ENCODE results near the gene PTPN7. TPM values are rescaled to one million over a fixed set of nuclear protein-coding genes. Genes with fewer than 3 reads are reported as not detected.

The PTPN7 gene
- total RNA-seq, 1 donor from 2014 or later: 0.75 TPM

DNA sequence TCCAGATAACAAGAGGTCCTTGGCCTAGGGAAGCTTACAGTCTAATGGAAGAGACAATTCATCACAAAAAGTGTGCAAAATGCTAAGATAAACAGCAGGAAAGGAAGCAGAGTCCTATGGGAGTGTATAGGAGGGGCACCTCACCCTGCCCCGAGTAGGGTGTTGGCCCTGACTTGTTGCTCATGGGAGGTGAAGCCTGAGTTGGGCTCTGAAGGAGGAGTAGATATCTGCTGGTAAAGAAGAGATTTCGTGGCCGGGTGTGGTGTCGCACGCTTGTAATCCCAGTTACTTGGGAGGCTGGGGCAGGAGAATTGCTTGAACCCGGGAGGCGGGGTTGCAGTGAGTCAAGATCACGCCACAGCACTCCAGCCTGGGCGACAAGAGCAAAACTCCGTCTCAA, 56.3 kb downstream of the PTPN7 start:
- Mint-ChIP-seq H3K9me3 (ENCODE audit: unreplicated experiment) (no peaks in the 10 kb centered on the region), H3K4me3 (ENCODE audit: unreplicated experiment) (no peak overlapping the region), H3K27ac (ENCODE audit: unreplicated experiment) (peak overlapping the region; percentile 41), H3K4me1 (ENCODE audit: low read depth, unreplicated experiment) (peaks cover 13% of the 10 kb centered on the region), H3K36me3 (ENCODE audit: low read depth, unreplicated experiment) (no peaks in the 10 kb centered on the region), H3K27me3 (ENCODE audit: low read depth, unreplicated experiment) (peaks cover 6% of the 10 kb centered on the region)
- FAIRE-seq (no peak), DNase-seq (ENCODE audit: low read depth) (no peak)
- Histone ChIP-seq H3K9ac (ENCODE audit: low read length) (no peak overlapping the region), H3K9me3 (ENCODE audit: insufficient read depth, low read depth, low read length) (no peaks in the 10 kb centered on the region), H3K27ac (ENCODE audit: low read depth, low read length) (no peak overlapping the region), H3K4me1 (ENCODE audit: insufficient read depth, low read length) (peaks cover 27% of the 10 kb centered on the region), H4K20me1 (ENCODE audit: insufficient read depth, low read length) (no peaks in the 10 kb centered on the region), H3K4me3 (ENCODE audit: insufficient read depth, low read depth, low read length) (no peak overlapping the region), H3K36me3 (ENCODE audit: insufficient read depth, low read length) (no peaks in the 10 kb centered on the region), H2AFZ (ENCODE audit: low read depth, low read length) (no peak overlapping the region), H3K4me2 (ENCODE audit: low read length) (no peak overlapping the region), H3K79me2 (ENCODE audit: insufficient read depth, low read length) (no peaks in the 10 kb centered on the region), H3K27me3 (ENCODE audit: insufficient read depth, low read length) (no peaks in the 10 kb centered on the region)
- no peak for TF ChIP-seq EZH2 (IDR thresholded peaks at IDR 0.05; ENCODE audit: insufficient read depth, low read length)
- TF ChIP-seq, protein P1, sequence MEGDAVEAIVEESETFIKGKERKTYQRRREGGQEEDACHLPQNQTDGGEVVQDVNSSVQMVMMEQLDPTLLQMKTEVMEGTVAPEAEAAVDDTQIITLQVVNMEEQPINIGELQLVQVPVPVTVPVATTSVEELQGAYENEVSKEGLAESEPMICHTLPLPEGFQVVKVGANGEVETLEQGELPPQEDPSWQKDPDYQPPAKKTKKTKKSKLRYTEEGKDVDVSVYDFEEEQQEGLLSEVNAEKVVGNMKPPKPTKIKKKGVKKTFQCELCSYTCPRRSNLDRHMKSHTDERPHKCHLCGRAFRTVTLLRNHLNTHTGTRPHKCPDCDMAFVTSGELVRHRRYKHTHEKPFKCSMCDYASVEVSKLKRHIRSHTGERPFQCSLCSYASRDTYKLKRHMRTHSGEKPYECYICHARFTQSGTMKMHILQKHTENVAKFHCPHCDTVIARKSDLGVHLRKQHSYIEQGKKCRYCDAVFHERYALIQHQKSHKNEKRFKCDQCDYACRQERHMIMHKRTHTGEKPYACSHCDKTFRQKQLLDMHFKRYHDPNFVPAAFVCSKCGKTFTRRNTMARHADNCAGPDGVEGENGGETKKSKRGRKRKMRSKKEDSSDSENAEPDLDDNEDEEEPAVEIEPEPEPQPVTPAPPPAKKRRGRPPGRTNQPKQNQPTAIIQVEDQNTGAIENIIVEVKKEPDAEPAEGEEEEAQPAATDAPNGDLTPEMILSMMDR (IDR thresholded peaks at IDR 0.05; ENCODE audit: insufficient read depth, low read depth, low read length): no peak

DNA sequence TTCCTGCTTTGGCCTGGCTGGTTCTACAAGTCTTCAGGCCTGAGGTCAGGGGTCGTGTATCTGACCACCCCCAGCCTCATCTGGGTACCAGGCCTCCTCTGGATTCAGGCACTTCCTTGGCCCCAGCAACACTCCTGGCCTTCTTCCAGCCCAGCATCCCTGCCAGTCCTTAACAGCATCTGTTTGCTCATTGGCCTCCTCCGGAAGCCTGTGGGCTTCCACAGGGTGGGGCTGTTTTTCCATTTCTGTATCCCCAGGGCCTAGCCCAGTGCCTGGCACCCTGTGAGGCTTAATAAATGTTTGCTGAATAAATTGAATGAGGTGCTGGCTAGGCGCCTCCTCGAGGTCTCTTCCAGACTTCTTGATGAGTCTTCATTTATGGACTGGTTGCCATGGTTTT, 59.2 kb downstream of the PTPN7 start:
- no peaks in the 10 kb centered on the region for H3K79me2 ChIP-seq (ENCODE audit: insufficient read depth, low read length)

More for the DNA sequence above, 59.2 kb downstream of the PTPN7 start:
- Histone ChIP-seq H3K4me1 (ENCODE audit: insufficient read depth, low read length) (peaks cover 13% of the 10 kb centered on the region), H3K4me3 (ENCODE audit: insufficient read depth, low read depth, low read length) (no peak overlapping the region), H4K20me1 (ENCODE audit: insufficient read depth, low read length) (no peaks in the 10 kb centered on the region), H2AFZ (ENCODE audit: low read depth, low read length) (no peak overlapping the region), H3K4me2 (ENCODE audit: low read length) (no peak overlapping the region), H3K36me3 (ENCODE audit: insufficient read depth, low read length) (no peaks in the 10 kb centered on the region), H3K27ac (ENCODE audit: low read depth, low read length) (no peak overlapping the region), H3K9me3 (ENCODE audit: insufficient read depth, low read depth, low read length) (no peaks in the 10 kb centered on the region), H3K9ac (ENCODE audit: low read length) (no peak overlapping the region), H3K27me3 (ENCODE audit: insufficient read depth, low read length) (no peaks in the 10 kb centered on the region)
- peaks cover 11% of the 10 kb centered on the region for H3K4me1 Mint-ChIP-seq (ENCODE audit: low read depth, unreplicated experiment)
- H3K36me3 Mint-ChIP-seq (ENCODE audit: low read depth, unreplicated experiment): no peaks in the 10 kb centered on the region
- no peaks in the 10 kb centered on the region for H3K9me3 Mint-ChIP-seq (ENCODE audit: unreplicated experiment)
- TF ChIP-seq, protein P1 (IDR thresholded peaks at IDR 0.05; ENCODE audit: insufficient read depth, low read depth, low read length): no peak
- no peak for TF ChIP-seq EZH2 (IDR thresholded peaks at IDR 0.05; ENCODE audit: insufficient read depth, low read length)
- DNase-seq (ENCODE audit: low read depth) (no peak), FAIRE-seq (no peak)
- H3K4me3 Mint-ChIP-seq (ENCODE audit: unreplicated experiment): no peak overlapping the region
- no peak overlapping the region for H3K27ac Mint-ChIP-seq (ENCODE audit: unreplicated experiment)
- H3K27me3 Mint-ChIP-seq (ENCODE audit: low read depth, unreplicated experiment): no peaks in the 10 kb centered on the region

Other genes starting within 250 kb of the PTPN7 start
- gene LMOD1, start 214.1 kb downstream of the PTPN7 start, total RNA-seq: 13.2 and 14.9 TPM in 2 replicates
- gene TIMM17A, start 205.1 kb downstream of the PTPN7 start, total RNA-seq: 130 and 139 TPM in 2 replicates
- 65.8 and 68.9 TPM in 2 replicates for gene RNPEP, start 178.0 kb downstream of the PTPN7 start, total RNA-seq
- 2.5 and 2.9 TPM in 2 replicates for gene ELF3, start 150.0 kb downstream of the PTPN7 start, total RNA-seq
- gene GPR37L1, start 37.7 kb downstream of the PTPN7 start, total RNA-seq: not detected in 2 replicates
- gene ARL8A, start 15.9 kb downstream of the PTPN7 start, total RNA-seq: 72.9 and 83.0 TPM in 2 replicates
- gene LGR6, start 33.2 kb upstream of the PTPN7 start, total RNA-seq: 0.27 and 0.48 TPM in 2 replicates
- gene UBE2T, start 181.3 kb upstream of the PTPN7 start, total RNA-seq: 7.9 and 10.7 TPM in 2 replicates
- gene PPP1R12B, start 188.1 kb upstream of the PTPN7 start, total RNA-seq: 9.8 and 12.2 TPM in 2 replicates